GM19395 (cell line): ENCODE results near the gene PITPNC1.
"Not testable (repeated sequence)": the region's sequence is repeated elsewhere in the genome, so short reads cannot be mapped to it uniquely, and the experiment has no call there.

Experiments
- ATAC-seq: cut with Tn5 transposase; IDR thresholded peaks from one replicate; pipeline ENCODE4 v1.9.1; 2021; ENCODE audit warnings: mild to moderate bottlenecking, moderate library complexity; ENCODE audit not compliant: unreplicated experiment

PITPNC1 gene

DNA sequence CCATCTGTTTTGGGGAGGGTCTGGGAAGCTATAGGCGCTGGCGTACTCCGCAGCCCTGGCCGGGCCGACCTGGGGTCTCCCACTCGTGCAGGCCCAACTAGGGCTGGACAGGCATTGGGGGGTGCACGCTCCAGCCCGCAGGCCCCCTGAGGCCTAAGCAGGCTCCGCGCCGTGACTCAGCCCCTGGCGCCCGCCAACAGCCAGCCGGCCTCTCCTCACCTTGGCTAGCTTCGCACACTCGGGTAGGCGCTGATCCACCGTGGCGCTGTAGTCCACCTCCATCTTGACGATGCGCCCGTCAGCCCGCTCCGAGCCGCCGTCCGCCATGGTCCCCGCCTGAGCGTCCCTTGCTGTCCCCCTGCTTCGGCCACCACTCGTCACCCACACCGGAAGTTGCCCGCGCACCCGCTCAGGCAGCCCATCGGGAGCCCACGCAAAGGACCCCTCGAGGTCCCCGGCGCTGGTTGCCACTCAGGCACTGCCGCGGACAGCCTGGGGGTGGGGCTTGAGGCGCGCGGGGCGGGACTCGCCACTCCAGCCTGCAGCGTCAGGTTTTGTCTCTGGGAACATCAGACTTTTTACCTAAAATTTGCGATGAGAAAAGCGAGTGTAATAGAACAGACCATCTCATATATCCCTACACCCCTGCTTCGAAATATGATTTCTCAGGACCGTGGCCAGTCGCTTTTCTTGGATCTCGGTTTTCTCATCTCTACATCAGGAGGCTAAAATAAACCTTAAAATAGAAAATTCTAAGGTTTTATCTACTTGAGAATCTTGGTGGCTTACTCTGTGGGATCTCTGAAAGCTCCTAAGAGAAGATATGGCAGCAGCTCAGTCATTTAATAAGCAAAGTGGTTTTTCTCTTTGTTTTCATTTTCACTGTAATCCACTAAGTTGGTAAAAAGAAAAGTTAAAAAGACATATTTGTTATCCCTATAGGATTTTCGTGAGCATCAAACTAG is 10.6 kb upstream of the PITPNC1 start, which contains the start of gene PSMD12:
TSS of gene PSMD12 (minus strand) at position 385 of the 965 bp plus-strand sequence. CDS start at position 327, 58 bp downstream.
- ATAC-seq: peak; percentile 87

- no peak for ATAC-seq
Observed at GRCh38 chr17:67369676-67370075, 7.4 kb upstream of the PITPNC1 start.

DNA sequence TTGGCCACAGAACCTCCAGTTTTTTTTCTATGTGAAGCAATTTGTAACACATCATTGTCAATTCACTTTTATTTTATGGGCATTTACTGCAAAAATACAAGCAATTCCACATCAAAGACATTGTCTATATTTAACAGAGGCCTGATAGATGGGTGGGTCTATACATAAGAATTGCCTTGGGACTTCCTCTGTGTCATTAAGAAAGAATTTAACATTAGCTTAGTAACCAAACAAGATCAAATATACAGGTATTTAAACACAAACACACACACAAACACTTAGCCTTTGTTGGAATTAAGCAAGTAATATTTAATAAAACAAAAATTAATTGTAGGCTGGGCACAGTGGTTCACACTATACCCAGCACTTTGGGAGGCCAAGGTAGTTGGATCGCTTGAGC is 4.3 kb upstream of the PITPNC1 start:
- ATAC-seq: no peak

- ATAC-seq: peak; percentile 43
Observed at GRCh38 chr17:67374329-67375053, 2.6 kb upstream of the PITPNC1 start.

DNA sequence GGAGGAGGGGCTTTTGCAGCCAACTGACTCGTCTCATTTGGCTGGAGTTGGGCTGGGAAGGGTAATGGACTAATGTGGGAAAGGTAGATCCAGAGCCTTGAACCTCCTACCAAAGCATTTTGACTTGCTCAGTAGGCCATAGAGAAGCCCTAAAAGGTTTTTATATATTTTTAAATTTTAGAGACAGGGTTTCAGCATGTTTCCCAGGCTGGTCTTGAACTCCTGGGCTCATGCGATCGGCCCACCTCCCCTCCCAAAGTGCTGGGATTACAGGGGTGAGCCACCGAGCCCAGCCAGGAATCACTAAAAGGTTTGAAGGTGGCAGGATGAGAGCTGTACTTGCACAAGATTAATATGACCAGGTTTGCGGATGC is 2.0 kb upstream of the PITPNC1 start:
- ATAC-seq: no peak

DNA sequence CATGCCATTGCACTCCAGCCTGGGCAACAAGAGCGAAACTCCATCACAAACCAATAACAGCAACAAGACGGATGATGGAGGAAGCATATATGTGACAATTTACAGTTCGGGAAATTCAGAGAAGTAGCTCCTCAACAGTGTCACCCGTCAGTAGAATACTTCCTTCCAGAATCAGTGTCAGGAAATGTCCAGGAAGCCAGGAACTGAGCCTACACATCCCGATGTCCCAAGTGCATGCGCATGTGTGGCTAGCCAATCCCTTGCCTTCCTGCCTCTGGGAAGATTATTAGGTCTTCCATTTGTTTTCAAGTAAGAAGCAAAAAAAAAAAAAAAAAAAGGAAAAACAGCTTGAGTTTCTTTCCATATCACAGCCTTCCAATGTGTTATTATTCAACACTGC is 1.4 kb upstream of the PITPNC1 start:
- ATAC-seq: no peak

- ATAC-seq: no peak
Observed at GRCh38 chr17:67376415-67376736, 705 bp upstream of the PITPNC1 start.

DNA sequence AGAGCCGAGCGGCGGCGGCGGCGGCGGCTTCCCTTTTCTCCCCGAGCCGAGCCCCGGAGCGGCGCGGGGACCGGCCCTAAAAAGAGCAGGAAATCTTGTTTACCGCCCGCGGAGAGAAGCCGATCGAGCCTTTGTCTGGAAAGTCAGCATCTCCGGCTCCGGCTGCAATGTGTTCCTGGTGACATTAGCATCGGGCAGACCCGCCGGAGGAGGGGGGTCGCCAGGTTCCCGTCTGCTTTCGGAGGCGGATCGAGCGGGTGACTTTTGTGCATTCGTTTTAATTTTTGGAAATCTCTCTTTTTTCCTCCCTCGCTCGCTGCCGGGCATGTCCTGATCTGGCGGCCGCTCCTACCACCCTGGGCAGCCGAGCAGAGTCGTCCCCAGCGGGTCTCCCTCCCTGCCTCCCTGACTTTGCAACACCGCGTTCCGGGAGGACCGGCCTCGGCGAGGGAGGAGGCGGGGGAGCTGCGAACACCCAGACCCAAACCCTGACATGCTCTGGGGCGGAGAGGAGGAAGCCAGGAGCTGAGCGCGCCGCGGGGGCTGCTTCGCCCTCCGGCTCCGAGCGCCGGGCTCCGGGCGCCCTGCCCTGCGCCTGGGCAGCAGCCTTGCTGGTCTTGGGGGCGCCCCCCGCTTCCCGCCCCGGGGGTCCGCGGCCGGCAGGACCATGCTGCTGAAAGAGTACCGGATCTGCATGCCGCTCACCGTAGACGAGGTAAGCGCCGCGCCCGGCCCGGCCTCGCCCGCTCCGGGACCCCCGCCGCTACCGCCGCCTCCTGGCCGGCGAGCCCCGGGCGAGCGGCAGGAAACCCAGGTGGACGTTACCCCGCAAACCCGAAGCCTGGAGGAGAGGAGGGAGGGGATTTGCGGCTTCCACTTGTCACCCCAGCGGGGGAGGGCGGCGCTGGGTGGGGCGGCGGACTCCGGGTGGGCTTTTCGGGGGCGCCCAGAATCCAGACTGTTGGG is 690 bp downstream of the PITPNC1 start:
- peak; percentile 21 for ATAC-seq

GRCh38 chr17:67378454-67379250 is 1.6 kb downstream of the PITPNC1 start:
- no peak for ATAC-seq

DNA sequence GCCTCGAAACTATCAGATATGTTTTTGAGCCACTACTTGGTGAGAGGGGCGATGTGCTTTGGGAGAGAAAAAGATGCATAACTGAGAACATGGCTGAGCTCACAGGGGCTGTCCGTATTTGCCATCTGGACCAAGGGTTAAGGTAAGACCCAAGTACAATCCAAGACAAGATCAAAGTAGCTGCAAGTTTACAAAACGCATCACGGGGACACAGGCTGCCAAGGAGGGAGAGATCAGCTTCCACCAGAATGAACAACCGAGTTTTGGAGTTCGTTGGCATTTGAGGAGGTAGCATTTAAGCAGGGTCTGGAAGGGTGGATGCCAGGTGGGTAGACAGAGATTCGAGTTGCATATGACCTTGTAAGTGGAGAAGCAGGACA is 2.2 kb downstream of the PITPNC1 start:
- no peak for ATAC-seq

DNA sequence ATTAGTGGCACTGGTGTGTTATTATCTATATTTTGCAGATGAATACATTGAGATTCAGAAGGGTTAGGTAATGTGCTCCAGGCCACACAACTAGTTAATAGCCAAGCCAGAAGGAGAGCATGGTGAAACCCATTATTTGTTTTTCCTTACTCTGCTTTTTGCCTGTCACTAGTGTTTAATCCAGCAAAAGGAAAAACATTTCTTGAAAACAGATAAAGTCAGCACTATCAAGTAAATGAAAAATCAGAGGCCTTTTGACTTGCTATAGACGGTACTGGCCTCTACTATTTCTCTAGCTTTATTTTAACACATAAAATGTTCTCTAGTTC is 4.8 kb downstream of the PITPNC1 start:
- no peak for ATAC-seq

GRCh38 chr17:67385122-67385988 is 8.3 kb downstream of the PITPNC1 start:
- no peak for ATAC-seq

- ATAC-seq: no peak
Observed at GRCh38 chr17:67386965-67387551, 10.0 kb downstream of the PITPNC1 start.

- not testable (repeated sequence) for ATAC-seq
Observed at GRCh38 chr17:67388536-67388935, 11.5 kb downstream of the PITPNC1 start.

- no peak for ATAC-seq
Observed at GRCh38 chr17:67388986-67389385, 11.9 kb downstream of the PITPNC1 start.

DNA sequence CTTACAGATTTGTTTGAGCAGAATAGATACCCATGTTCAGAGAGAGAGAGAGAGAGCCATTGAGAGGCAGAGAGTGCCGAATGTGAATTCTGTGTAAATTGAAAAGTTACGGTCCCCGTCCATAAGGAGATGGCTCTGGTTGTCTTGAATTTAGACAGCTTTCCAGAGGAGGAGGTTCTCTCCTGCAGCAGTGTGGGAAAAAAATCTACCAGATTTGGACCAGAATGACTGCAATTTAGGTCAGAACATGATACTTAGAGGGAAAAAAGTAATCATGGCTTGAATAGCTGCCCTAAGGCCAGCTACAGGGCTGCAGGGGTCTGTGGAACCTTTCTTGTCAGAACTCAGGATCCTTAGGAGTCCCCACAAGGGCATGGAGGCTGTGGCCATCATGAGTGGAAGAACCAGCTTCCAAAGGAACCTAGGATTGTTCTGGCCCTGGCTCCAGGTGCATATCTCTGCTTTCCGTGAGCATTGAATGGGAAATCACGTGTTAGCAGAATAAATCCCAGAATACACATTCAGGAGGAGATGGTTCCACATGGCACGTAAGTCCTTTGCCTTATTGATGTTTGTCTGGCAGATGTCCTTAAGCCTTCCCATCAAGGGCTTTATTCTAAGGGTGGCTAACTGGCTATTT is 13.0 kb downstream of the PITPNC1 start:
- no peak for ATAC-seq

DNA sequence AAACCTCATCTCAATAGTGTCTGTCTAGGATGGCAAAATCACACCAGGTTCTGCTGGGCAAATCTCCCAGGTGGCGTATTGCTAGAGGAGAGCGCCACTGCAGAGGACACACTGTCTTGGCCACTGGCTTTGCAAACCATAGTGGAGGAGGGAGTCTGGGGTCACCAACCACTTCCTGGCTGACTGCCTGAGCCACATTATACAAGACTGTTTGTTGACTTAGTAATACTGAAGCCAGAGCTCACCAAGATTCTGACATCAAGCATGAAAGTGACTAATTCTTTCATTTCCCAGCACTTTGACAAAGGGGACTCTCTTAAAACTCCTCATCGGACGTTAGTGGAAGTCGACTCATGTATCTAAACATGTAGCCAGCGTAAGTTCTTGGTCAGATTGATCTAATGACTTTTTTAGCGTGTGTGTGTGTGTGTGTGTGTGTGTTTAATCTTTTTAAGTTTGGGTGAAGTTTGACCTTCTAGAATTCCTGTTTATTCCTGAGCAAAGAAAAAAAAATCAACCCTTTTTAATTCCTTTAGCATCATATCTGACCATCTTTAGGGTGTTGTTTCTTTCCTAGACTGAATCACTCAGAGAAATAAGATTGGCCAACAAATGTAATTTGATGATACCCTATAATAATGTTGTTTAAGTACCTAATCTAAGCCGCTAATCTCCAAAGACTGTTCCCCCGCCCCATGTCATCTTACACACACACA is 13.7 kb downstream of the PITPNC1 start:
- peak; percentile 95 for ATAC-seq

DNA sequence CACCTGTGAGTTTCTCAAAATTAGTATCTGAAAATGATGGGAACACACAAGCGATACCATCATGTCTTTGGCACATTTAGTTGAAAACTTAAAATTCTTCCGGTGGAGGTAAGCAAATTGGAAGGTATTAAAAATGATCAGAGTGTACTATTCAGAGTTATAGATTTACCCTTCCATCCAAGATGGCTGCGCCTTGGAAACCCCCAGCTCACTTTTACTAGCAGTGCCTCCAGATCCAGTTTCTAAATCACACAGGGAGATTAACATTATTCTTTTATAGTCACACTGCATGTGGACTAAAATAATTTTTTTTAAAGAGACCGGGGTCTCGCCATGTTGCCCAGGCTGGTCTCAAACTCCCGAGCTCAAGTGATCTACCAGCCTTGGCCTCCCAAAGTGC is 15.0 kb downstream of the PITPNC1 start:
- ATAC-seq: no peak
